GM19372 (cell line): ENCODE data around the gene SLCO2B1.

Experiments
- ATAC-seq: cut with Tn5 transposase; IDR thresholded peaks from one replicate; pipeline ENCODE4 v1.9.1; 2021; ENCODE audit warnings: mild to moderate bottlenecking, low read depth, moderate library complexity; ENCODE audit not compliant: unreplicated experiment

Gene SLCO2B1

GRCh38 chr11:75191330-75191717, 40.4 kb downstream of the SLCO2B1 start:
- ATAC-seq, result no peak

GRCh38 chr11:75193271-75193670, 42.4 kb downstream of the SLCO2B1 start:
- no peak for ATAC-seq

DNA sequence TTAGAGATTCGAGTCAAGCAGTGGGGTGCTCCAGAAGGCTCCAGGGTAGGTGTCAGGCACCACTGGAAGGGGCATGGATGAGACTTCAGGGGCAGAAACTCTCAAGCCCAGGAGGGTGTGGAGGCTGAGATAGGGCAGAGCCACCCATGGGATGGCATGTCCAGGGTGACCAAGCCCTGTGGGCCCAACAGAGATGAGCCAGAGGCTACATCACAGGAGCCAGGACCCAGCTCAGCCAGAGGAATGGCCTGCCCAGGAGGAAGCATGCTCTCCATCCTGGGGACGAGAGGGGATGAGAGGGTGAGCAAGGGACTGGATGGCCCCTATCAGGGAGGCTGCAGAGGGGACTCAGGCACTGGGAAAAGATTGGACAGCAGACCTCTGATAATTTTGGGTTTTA, 42.8 kb downstream of the SLCO2B1 start:
- ATAC-seq, result no peak

- no peak for ATAC-seq
Observed at GRCh38 chr11:75194147-75194546, 43.2 kb downstream of the SLCO2B1 start.

DNA sequence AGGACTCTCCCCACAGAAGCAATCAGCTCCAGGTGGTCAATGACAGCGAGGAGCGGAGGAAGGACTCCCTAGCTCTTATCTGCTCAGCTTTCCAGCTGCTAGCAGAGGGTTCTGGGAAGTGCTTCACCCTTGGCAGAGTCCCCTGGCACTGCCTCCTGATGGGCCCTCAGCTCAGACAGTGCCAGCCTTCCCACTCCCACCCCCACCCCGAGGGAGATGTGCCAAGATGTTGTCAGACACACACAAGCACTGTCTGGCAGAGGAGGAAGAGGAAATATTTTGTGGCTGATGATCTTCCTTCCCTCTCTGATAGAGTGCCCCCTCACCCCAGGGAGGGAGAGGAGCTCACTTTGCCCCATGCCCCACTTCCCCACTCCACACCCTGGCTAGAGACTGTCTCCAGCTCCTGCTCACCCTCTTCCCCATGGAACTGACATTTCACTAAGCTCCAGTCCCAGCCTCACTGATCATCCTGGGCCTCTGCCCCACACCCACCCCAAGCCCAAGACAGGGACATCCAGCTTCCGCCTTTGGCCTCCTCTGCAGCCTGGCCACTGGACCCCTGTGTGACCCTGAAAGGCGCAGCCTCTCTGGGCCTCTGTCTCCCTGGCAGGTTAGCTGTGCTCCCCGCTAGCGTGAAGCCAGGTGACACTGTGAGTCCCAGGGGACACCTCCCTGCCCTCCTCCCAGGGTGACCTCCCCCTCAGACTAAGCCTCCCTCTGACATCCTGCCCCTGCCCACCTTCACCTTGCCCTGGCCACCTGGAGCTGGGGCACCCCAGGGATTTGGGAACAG, 44.5 kb downstream of the SLCO2B1 start:
- no peak for ATAC-seq

DNA sequence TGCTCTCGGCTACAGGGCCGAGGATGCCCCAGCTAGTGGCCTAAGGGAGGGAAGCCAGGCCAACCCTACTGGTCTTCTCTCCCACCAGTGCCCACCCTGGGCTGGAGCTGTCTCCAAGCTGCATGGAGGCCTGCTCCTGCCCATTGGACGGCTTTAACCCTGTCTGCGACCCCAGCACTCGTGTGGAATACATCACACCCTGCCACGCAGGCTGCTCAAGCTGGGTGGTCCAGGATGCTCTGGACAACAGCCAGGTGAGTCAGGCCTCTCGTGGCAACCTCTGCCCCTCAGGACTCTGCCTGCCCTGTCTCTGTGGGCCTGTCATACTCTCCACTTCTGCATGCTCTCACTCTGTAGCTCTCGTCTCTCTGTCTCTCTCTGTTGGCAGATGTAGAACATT, 45.5 kb downstream of the SLCO2B1 start:
- ATAC-seq, result no peak

- no peak for ATAC-seq
Observed at GRCh38 chr11:75197512-75198277, 46.8 kb downstream of the SLCO2B1 start.

DNA sequence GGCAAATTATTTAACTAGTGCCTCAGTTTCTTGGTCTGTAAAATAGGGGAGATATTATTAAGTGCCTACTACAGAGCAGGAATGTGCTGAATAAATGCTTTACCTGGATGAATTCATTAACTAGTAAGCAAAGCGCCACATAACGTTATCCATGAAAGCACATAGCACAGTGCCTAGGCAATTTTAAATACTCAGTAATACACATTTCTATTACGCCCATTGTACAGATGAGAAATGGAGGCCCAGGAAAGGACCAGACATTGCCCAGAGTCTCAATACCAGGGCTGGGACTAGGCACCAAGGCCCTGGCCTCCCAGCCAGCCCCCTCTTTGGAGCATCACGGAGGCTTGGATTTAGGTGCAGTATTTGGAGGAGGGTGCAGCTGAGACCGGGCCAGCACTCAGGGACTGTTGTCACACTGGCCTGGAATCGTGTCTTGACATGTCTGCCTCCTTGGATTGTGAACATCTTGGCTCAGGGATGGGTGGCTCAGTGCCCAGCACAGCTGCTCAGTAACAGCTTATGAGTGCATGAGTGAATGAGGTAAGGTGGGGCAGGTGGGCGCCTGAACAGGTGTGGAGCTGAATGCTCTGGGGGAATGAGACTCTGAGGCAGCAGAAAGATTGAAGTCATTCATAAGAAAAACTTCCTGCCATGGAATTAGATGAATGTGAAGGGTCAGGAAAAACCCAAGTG, 47.5 kb downstream of the SLCO2B1 start:
- no peak for ATAC-seq

DNA sequence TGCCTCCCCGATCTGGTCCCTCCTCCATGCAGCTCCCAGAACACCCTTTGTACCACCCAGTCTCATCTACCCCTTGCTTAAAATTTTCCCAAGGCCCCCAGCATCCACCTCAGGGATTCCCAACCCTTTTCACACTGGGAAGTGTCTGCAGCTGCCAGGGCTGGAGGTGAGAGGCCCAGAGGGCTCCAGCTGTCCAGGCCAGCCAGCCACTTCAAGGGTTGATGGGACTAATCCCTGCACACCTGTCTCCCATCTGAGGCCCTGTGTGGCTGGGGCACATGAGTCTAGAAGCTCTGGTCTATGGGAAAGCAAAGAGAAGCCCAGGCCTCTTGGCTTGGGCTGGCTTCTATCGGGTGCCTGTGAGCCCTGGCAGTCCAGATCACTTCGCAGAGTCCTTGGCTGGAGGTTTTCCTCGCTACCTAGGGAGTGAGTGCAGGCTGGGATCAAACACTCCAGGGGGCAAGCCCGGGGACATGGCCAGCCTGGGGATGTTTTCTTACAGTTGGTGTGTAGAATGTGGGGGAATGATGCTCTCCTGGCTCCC, 48.6 kb downstream of the SLCO2B1 start:
- no peak for ATAC-seq

DNA sequence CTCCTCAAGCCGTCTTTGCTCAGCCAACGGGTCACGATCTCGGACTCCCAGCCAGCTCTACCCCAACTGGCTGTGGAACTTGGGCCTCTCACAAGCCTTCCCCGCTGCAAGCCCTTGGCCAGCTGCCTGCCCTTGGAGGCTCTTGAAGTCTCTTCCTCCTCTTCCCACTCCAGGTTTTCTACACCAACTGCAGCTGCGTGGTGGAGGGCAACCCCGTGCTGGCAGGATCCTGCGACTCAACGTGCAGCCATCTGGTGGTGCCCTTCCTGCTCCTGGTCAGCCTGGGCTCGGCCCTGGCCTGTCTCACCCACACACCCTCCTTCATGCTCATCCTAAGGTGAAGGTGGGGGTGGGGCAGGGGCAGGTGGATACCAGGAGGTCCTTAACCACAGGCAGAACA, 49.1 kb downstream of the SLCO2B1 start:
- ATAC-seq, result no peak

DNA sequence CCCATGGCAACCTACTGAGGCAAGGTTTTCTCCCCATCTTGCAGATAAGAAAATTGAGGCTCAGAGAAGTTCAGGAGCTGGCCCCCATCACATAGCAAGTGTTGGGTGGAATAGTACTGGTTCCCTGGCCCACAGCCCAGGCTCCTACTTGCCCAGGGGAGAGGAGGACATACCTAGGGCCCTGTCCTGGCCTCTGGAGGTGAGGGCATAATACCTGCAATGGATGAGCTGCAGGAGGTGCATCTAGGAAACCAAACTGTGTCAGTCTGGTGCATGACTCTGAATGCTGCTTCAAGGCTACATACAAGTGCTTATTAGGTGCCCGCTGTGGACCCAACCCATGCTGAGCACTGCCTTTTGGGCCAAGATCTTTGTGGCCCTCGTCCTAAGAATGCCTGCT, 49.6 kb downstream of the SLCO2B1 start:
- ATAC-seq, result no peak

- no peak for ATAC-seq
Observed at GRCh38 chr11:75201771-75202170, 50.9 kb downstream of the SLCO2B1 start.

DNA sequence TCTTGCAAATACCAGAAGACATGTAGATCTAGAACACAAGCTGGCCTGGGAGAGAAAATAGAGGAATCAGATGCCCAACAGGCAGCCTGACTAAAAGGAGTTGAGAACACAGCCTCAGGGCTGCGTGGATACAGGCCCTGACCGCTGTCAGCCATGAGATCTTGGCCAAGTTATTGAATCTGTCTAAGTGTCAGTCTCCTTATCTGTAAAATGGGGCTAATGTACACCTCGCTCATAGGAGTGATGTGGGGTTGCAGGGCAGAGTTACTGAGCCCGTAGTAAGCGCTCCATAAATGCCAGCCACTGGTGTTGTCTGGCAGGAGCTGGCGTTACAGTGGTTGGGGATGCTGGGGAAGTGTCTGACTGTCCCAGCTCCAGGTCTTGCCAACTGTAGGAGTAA, 51.3 kb downstream of the SLCO2B1 start:
- ATAC-seq, result no peak

DNA sequence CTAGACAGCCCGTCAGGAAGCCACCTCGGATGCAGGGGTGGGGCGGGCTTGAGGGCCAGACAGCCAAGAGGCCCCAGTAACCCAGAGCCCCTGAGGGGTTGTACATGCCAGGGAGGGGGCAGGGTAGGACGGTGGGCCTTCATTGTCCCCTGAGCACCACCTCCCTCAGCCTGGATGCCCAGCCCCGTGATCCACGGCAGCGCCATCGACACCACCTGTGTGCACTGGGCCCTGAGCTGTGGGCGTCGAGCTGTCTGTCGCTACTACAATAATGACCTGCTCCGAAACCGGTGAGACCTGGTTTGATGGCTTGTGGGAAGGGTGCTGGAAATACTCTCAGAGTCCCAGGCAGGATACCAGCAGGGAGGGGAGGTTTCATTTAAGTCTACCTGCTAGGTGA, 52.2 kb downstream of the SLCO2B1 start:
- no peak for ATAC-seq

DNA sequence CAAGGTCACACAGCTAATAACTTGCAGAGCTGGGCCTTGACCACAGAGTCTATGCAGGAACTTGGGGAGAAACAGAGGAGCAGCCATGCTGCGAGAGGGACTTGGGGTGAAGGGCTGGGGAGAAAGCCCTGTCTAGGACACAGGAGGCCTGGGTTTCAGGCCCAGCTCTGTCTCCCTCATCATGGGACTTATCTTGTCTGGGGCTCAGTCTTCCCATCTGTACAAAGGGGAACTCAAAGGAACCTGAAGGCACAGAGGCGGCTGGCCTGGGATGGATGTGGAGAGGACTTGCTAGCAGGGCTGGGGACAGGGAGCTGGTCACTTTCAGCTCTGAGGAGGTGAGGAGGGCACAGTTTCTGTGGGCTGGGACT, 52.7 kb downstream of the SLCO2B1 start:
- no peak for ATAC-seq

- no peak for ATAC-seq
Observed at GRCh38 chr11:75204012-75204674, 53.2 kb downstream of the SLCO2B1 start.

- no peak for ATAC-seq
Observed at GRCh38 chr11:75204685-75205563, 54.0 kb downstream of the SLCO2B1 start.

DNA sequence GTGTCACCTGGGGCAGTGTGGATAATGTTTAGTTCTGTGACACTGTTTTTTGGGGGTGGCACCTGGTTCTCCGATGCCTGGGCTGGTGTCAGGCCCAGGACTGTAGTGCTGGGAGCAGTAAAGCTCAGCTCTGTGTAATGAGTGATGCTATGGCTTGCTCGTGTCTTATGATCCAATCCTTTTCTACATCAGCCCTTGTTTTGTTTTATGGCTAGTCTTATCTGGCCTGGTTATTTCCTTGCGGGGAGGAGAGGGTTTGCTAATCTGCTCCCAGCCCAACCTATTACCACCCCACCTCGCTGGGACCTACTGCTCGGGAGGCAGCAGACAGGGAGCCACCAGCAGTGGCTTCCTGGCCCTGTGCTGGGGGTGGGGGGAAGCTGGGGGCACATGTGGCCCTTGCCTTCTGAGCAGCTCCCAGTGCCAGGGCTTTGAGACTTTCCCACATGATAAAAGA, 54.7 kb downstream of the SLCO2B1 start:
- no peak for ATAC-seq

GRCh38 chr11:75208446-75208845, 57.5 kb downstream of the SLCO2B1 start:
- ATAC-seq, result no peak

GRCh38 chr11:75212411-75212810, 61.5 kb downstream of the SLCO2B1 start:
- no peak for ATAC-seq
